HG03135 (cell line): ENCODE measurements around the gene DIRAS1.

Experiments
- ATAC-seq: cut with Tn5 transposase; IDR thresholded peaks from one replicate; pipeline ENCODE4 v1.9.1; 2021; ENCODE audit warnings: mild to moderate bottlenecking, moderate library complexity; ENCODE audit not compliant: unreplicated experiment

Gene DIRAS1

GRCh38 chr19:2720777-2721569 is at the start of gene DIRAS1:
Gene DIRAS1, minus strand, starts transcription at chr19:2721372. Its CDS starts 3,566 bp downstream, at chr19:2717806.
- no peak for ATAC-seq

GRCh38 chr19:2770055-2771013 is 49.2 kb upstream of the DIRAS1 start:
- no peak for ATAC-seq

- ATAC-seq, result no peak
Measured at GRCh38 chr19:2769218-2769617, 48.0 kb upstream of the DIRAS1 start.

- no peak for ATAC-seq
Measured at GRCh38 chr19:2768365-2769132, 47.4 kb upstream of the DIRAS1 start.

- ATAC-seq, result no peak
Measured at GRCh38 chr19:2767688-2768087, 46.5 kb upstream of the DIRAS1 start.

- no peak for ATAC-seq
Measured at GRCh38 chr19:2766594-2767372, 45.6 kb upstream of the DIRAS1 start.

- ATAC-seq, result no peak
Measured at GRCh38 chr19:2765376-2765775, 44.2 kb upstream of the DIRAS1 start.

GRCh38 chr19:2764945-2765344 is 43.8 kb upstream of the DIRAS1 start:
- ATAC-seq, result no peak

- no peak for ATAC-seq
Measured at GRCh38 chr19:2763687-2764086, 42.5 kb upstream of the DIRAS1 start.

GRCh38 chr19:2762783-2763496 is 41.8 kb upstream of the DIRAS1 start:
- no peak for ATAC-seq

GRCh38 chr19:2761876-2762782 is 41.0 kb upstream of the DIRAS1 start:
- ATAC-seq, result no peak

GRCh38 chr19:2761309-2761677 is 40.1 kb upstream of the DIRAS1 start:
- no peak for ATAC-seq

GRCh38 chr19:2759965-2760364 is 38.8 kb upstream of the DIRAS1 start:
- no peak for ATAC-seq

GRCh38 chr19:2759362-2759761 is 38.2 kb upstream of the DIRAS1 start:
- ATAC-seq, result no peak

- no peak for ATAC-seq
Measured at GRCh38 chr19:2758601-2759313, 37.6 kb upstream of the DIRAS1 start.

GRCh38 chr19:2756921-2757881 is 36.0 kb upstream of the DIRAS1 start:
- no peak for ATAC-seq

GRCh38 chr19:2756477-2756876 is 35.3 kb upstream of the DIRAS1 start:
- ATAC-seq, result no peak
